ENCODE measurements around the gene KAZN.

DNA sequence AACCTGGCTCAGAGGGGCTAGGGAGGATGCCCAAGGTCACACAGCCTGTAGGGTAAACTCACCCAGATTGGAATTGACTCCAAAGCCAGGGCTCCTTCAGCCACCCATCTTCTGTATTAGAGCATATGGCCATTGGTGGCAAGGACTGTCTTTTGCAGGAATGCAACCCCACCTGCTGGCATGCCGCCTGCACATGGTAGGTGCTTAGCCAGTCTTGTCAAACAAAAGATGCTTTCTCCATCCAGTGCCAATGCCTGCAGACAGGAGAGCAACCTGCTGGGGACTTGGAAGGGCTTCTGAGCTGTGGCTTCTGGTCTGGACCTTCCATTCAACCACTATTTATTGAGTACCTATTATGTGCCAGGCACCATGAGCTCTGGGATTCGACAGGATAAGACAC is 459.8 kb downstream of the KAZN start:
- TF ChIP-seq CSRNP3 (CRISPR knock-in tag; IDR thresholded peaks at IDR 0.05) (no peak), CREB5 (CRISPR knock-in tag; IDR thresholded peaks at IDR 0.05; ENCODE audit: low read depth) (no peak), ZC3H10 (CRISPR knock-in tag; IDR thresholded peaks at IDR 0.05) (no peak), ESRRG (CRISPR knock-in tag; IDR thresholded peaks at IDR 0.05) (no peak), ZFP3 (CRISPR knock-in tag; IDR thresholded peaks at IDR 0.05) (no peak)
- TF ChIP-seq, protein P1, sequence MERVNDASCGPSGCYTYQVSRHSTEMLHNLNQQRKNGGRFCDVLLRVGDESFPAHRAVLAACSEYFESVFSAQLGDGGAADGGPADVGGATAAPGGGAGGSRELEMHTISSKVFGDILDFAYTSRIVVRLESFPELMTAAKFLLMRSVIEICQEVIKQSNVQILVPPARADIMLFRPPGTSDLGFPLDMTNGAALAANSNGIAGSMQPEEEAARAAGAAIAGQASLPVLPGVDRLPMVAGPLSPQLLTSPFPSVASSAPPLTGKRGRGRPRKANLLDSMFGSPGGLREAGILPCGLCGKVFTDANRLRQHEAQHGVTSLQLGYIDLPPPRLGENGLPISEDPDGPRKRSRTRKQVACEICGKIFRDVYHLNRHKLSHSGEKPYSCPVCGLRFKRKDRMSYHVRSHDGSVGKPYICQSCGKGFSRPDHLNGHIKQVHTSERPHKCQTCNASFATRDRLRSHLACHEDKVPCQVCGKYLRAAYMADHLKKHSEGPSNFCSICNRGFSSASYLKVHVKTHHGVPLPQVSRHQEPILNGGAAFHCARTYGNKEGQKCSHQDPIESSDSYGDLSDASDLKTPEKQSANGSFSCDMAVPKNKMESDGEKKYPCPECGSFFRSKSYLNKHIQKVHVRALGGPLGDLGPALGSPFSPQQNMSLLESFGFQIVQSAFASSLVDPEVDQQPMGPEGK (CRISPR knock-in tag; IDR thresholded peaks at IDR 0.05; ENCODE audit: borderline replicate concordance), result no peak
